Measurements from ENCODE around the gene NUMB.

Gene NUMB

DNA sequence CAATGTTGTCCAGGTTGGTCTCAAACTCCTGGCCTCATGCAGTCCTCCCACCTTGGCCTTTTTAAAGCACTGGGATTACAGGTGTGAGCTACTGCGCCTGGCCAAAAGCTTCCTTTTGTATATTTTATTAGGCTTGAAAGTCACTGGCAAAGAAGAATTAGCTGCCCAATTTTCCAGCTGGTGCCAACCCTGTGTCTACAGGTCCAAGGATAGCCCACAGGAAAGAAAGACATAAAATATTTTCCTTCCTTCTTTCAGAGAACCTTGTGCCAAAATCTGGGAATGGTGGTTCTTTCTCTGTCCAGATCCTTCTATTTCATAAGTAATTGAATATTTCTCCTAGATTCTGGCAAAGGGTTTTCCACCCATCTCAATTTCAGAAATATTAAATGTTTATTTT is 84.1 kb downstream of the NUMB start:
- no peak overlapping the region for H4K91ac ChIP-seq (ENCODE audit: low read depth, low read length, poor library complexity)
- H3K14ac ChIP-seq (ENCODE audit: low read length), result no peak overlapping the region
- no peaks in the 10 kb centered on the region for H3K36me3 ChIP-seq (replicated peaks in 1 of 2; ENCODE audit: control insufficient read depth in 2 of 2, insufficient read depth in 2 of 2, low read length in 2 of 2)
- no peaks in the 10 kb centered on the region for H3K9me3 ChIP-seq (replicated peaks in 1 of 2; ENCODE audit: control insufficient read depth in 2 of 2, insufficient read depth in 1 of 2, low read depth in 1 of 2, low read length in 2 of 2)
- no peak overlapping the region for H2BK120ac ChIP-seq (ENCODE audit: low read depth, low read length)
- no peak overlapping the region for H2BK15ac ChIP-seq (ENCODE audit: low read length)
- H2AFZ ChIP-seq (ENCODE audit: low read length), result no peak overlapping the region
- no peak overlapping the region for H3K23ac ChIP-seq (ENCODE audit: low read depth, low read length, poor library complexity)
- no peak overlapping the region for H2BK5ac ChIP-seq (ENCODE audit: low read length)
- no peak overlapping the region for H2BK12ac ChIP-seq (ENCODE audit: low read length)
- H3K4me1 ChIP-seq (ENCODE audit: control insufficient read depth in 2 of 2, insufficient read depth in 1 of 2, low read depth in 1 of 2, low read length in 2 of 2), result no peaks in the 10 kb centered on the region
- no CpG with 5 or more reads among the region's 1 CpG for WGBS, 2 donors (ENCODE audit: extremely low coverage in 2 of 2, insufficient read length in 2 of 2, insufficient replicate concordance in 1 of 2)
- H3K4me3 ChIP-seq (ENCODE audit: low read length in 2 of 2), result no peak overlapping the region
- no peak overlapping the region for H4K8ac ChIP-seq (ENCODE audit: low read depth, low read length)
- peaks cover 3% of the 10 kb centered on the region for H3K79me1 ChIP-seq (ENCODE audit: low read depth, low read length)
- no peak for DNase-seq (ENCODE audit: low spot score)
- H3K4me2 ChIP-seq (ENCODE audit: insufficient read depth, low read length, poor library complexity, severe bottlenecking), result no peak overlapping the region
- H3K18ac ChIP-seq (ENCODE audit: low read length), result no peak overlapping the region
- no peak overlapping the region for H2AK5ac ChIP-seq (ENCODE audit: low read depth, low read length)
- H3K27me3 ChIP-seq (ENCODE audit: control insufficient read depth in 3 of 3, insufficient read depth in 3 of 3, low read depth in 1 of 3, low read length in 3 of 3), result no peaks in the 10 kb centered on the region
- no peak overlapping the region for H3K4ac ChIP-seq (ENCODE audit: low read length)
- H3K27ac ChIP-seq (replicated peaks; ENCODE audit: low read length), result no peak overlapping the region
- no peak overlapping the region for H3K9ac ChIP-seq (ENCODE audit: low read depth, low read length, poor library complexity)

DNA sequence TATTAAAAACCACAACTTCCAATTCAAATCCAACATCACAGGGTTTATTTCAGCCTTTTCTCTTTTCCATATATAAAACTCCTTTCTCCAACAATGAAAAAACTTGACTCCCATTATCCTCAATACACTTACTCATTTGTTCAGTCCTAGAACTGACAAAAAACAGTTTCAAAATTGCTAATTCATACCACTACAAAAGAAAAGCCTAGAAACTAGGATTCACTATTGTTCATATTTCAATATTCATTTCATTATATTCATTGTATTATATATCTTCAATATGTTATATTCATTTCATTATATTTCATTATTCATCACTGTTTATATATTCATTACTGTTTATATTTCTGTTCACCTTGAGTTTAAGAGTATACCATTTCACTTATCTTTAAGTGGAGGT is 85.8 kb downstream of the NUMB start:
- no peak overlapping the region for H2BK120ac ChIP-seq (ENCODE audit: low read depth, low read length)
- no peak overlapping the region for H3K4ac ChIP-seq (ENCODE audit: low read length)
- H2BK15ac ChIP-seq (ENCODE audit: low read length), result no peak overlapping the region
- no peak overlapping the region for H4K91ac ChIP-seq (ENCODE audit: low read depth, low read length, poor library complexity)
- H3K18ac ChIP-seq (ENCODE audit: low read length), result no peak overlapping the region
- H3K4me2 ChIP-seq (ENCODE audit: insufficient read depth, low read length, poor library complexity, severe bottlenecking), result no peak overlapping the region
- H3K36me3 ChIP-seq (replicated peaks in 1 of 2; ENCODE audit: control insufficient read depth in 2 of 2, insufficient read depth in 2 of 2, low read length in 2 of 2), result no peaks in the 10 kb centered on the region
- H2AFZ ChIP-seq (ENCODE audit: low read length), result no peak overlapping the region
- no peaks in the 10 kb centered on the region for H3K4me1 ChIP-seq (ENCODE audit: control insufficient read depth in 2 of 2, insufficient read depth in 1 of 2, low read depth in 1 of 2, low read length in 2 of 2)
- H3K23ac ChIP-seq (ENCODE audit: low read depth, low read length, poor library complexity), result no peak overlapping the region
- H3K27ac ChIP-seq (replicated peaks; ENCODE audit: low read length), result no peak overlapping the region
- no peak overlapping the region for H2BK5ac ChIP-seq (ENCODE audit: low read length)
- no peak overlapping the region for H2BK12ac ChIP-seq (ENCODE audit: low read length)
- no peak overlapping the region for H3K9ac ChIP-seq (ENCODE audit: low read depth, low read length, poor library complexity)
- no peak overlapping the region for H3K14ac ChIP-seq (ENCODE audit: low read length)
- no peak for DNase-seq (ENCODE audit: low spot score)
- peaks cover 3% of the 10 kb centered on the region for H3K79me1 ChIP-seq (ENCODE audit: low read depth, low read length)
- H3K9me3 ChIP-seq (replicated peaks in 1 of 2; ENCODE audit: control insufficient read depth in 2 of 2, insufficient read depth in 1 of 2, low read depth in 1 of 2, low read length in 2 of 2), result no peaks in the 10 kb centered on the region
- no peak overlapping the region for H4K8ac ChIP-seq (ENCODE audit: low read depth, low read length)
- no peak overlapping the region for H3K4me3 ChIP-seq (ENCODE audit: low read length in 2 of 2)
- H2AK5ac ChIP-seq (ENCODE audit: low read depth, low read length), result no peak overlapping the region
- no peaks in the 10 kb centered on the region for H3K27me3 ChIP-seq (ENCODE audit: control insufficient read depth in 3 of 3, insufficient read depth in 3 of 3, low read depth in 1 of 3, low read length in 3 of 3)

DNA sequence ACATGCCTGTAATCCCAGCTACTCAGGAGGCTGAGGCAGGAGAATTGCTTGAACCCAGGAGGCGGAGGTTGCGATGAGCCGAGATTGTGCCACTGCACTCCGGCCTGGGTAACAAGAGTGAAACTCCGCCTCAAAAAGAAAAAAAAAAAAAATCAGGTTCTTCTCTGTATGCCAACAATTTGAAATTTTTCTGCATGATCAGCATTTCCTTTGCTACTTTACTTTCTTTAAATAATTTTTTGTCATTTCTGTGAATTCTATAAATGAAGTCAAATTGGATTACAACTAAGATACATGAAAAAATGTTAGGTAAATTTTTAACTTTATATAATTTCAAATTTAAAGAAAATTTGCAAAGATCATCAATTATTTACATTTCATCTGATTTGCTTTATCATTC is 87.8 kb downstream of the NUMB start:
- H2AFZ ChIP-seq (ENCODE audit: low read length), result no peak overlapping the region
- H3K27ac ChIP-seq (replicated peaks; ENCODE audit: low read length), result no peak overlapping the region
- no peak overlapping the region for H3K4ac ChIP-seq (ENCODE audit: low read length)
- H2BK5ac ChIP-seq (ENCODE audit: low read length), result no peak overlapping the region
- no peak overlapping the region for H2BK120ac ChIP-seq (ENCODE audit: low read depth, low read length)
- H2BK15ac ChIP-seq (ENCODE audit: low read length), result no peak overlapping the region
- no peak overlapping the region for H4K91ac ChIP-seq (ENCODE audit: low read depth, low read length, poor library complexity)
- peaks cover 2% of the 10 kb centered on the region for H3K79me1 ChIP-seq (ENCODE audit: low read depth, low read length)
- no peak overlapping the region for H3K23ac ChIP-seq (ENCODE audit: low read depth, low read length, poor library complexity)
- H3K14ac ChIP-seq (ENCODE audit: low read length), result no peak overlapping the region
- H3K4me1 ChIP-seq (ENCODE audit: control insufficient read depth in 2 of 2, insufficient read depth in 1 of 2, low read depth in 1 of 2, low read length in 2 of 2), result peaks cover 0 to 3% of the 10 kb centered on the region in 2 donors
- H3K4me2 ChIP-seq (ENCODE audit: insufficient read depth, low read length, poor library complexity, severe bottlenecking), result no peak overlapping the region
- H3K9me3 ChIP-seq (replicated peaks in 1 of 2; ENCODE audit: control insufficient read depth in 2 of 2, insufficient read depth in 1 of 2, low read depth in 1 of 2, low read length in 2 of 2), result no peaks in the 10 kb centered on the region
- DNase-seq (ENCODE audit: low spot score), result no peak
- H4K8ac ChIP-seq (ENCODE audit: low read depth, low read length), result no peak overlapping the region
- H3K27me3 ChIP-seq (ENCODE audit: control insufficient read depth in 3 of 3, insufficient read depth in 3 of 3, low read depth in 1 of 3, low read length in 3 of 3), result no peaks in the 10 kb centered on the region
- no CpG with 5 or more reads among the region's 5 CpGs for WGBS, 2 donors (ENCODE audit: extremely low coverage in 2 of 2, insufficient read length in 2 of 2, insufficient replicate concordance in 1 of 2)
- H3K36me3 ChIP-seq (replicated peaks in 1 of 2; ENCODE audit: control insufficient read depth in 2 of 2, insufficient read depth in 2 of 2, low read length in 2 of 2), result no peaks in the 10 kb centered on the region
- H2AK5ac ChIP-seq (ENCODE audit: low read depth, low read length), result no peak overlapping the region
- H3K18ac ChIP-seq (ENCODE audit: low read length), result no peak overlapping the region
- H3K4me3 ChIP-seq (ENCODE audit: low read length in 2 of 2), result no peak overlapping the region
- no peak overlapping the region for H2BK12ac ChIP-seq (ENCODE audit: low read length)
- no peak overlapping the region for H3K9ac ChIP-seq (ENCODE audit: low read depth, low read length, poor library complexity)

DNA sequence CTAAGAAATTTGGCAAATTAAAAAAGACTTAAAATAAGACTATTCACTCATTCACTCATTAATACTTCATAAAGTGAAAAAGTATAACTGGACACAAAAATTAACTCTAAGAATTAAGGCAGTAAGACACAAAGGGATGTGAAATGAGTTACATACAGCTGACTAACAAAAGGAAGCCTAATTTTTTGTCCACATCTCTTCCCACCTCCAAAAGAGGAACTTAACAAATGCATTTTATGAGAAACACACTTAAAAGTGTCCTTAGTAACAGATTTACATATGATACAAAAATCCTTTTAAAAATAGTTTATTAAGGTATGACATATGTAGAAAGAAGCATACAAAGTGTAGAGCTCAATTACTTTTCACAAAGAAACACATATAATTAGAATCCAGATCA is 88.9 kb downstream of the NUMB start:
- H2BK15ac ChIP-seq (ENCODE audit: low read length), result no peak overlapping the region
- H3K9ac ChIP-seq (ENCODE audit: low read depth, low read length, poor library complexity), result no peak overlapping the region
- H3K4me1 ChIP-seq (ENCODE audit: control insufficient read depth in 2 of 2, insufficient read depth in 1 of 2, low read depth in 1 of 2, low read length in 2 of 2), result peaks cover 0 to 3% of the 10 kb centered on the region in 2 donors
- H3K9me3 ChIP-seq (replicated peaks in 1 of 2; ENCODE audit: control insufficient read depth in 2 of 2, insufficient read depth in 1 of 2, low read depth in 1 of 2, low read length in 2 of 2), result no peaks in the 10 kb centered on the region
- no peak overlapping the region for H3K4ac ChIP-seq (ENCODE audit: low read length)
- H2BK5ac ChIP-seq (ENCODE audit: low read length), result no peak overlapping the region
- no peaks in the 10 kb centered on the region for H3K36me3 ChIP-seq (replicated peaks in 1 of 2; ENCODE audit: control insufficient read depth in 2 of 2, insufficient read depth in 2 of 2, low read length in 2 of 2)
- H3K23ac ChIP-seq (ENCODE audit: low read depth, low read length, poor library complexity), result no peak overlapping the region
- H3K27ac ChIP-seq (replicated peaks; ENCODE audit: low read length), result no peak overlapping the region
- H3K4me2 ChIP-seq (ENCODE audit: insufficient read depth, low read length, poor library complexity, severe bottlenecking), result no peak overlapping the region
- H3K14ac ChIP-seq (ENCODE audit: low read length), result no peak overlapping the region
- DNase-seq (ENCODE audit: low spot score), result no peak
- no peaks in the 10 kb centered on the region for H3K27me3 ChIP-seq (ENCODE audit: control insufficient read depth in 3 of 3, insufficient read depth in 3 of 3, low read depth in 1 of 3, low read length in 3 of 3)
- no peak overlapping the region for H3K4me3 ChIP-seq (ENCODE audit: low read length in 2 of 2)
- H2AFZ ChIP-seq (ENCODE audit: low read length), result no peak overlapping the region
- no peak overlapping the region for H4K8ac ChIP-seq (ENCODE audit: low read depth, low read length)
- no peak overlapping the region for H2BK120ac ChIP-seq (ENCODE audit: low read depth, low read length)
- no peak overlapping the region for H2BK12ac ChIP-seq (ENCODE audit: low read length)
- no peak overlapping the region for H3K18ac ChIP-seq (ENCODE audit: low read length)
- no peak overlapping the region for H2AK5ac ChIP-seq (ENCODE audit: low read depth, low read length)
- no peak overlapping the region for H4K91ac ChIP-seq (ENCODE audit: low read depth, low read length, poor library complexity)
- peaks cover 2% of the 10 kb centered on the region for H3K79me1 ChIP-seq (ENCODE audit: low read depth, low read length)

Data from neuronal stem cell (in vitro differentiated cells).